Activated CD4-positive, alpha-beta T cell treated with anti-CD3 and anti-CD28 coated beads for 48 hours (primary cell): ENCODE measurements around the gene ERO1B.
"Not testable (repeated sequence)": the region's sequence is repeated elsewhere in the genome, so short reads cannot be mapped to it uniquely, and the experiment has no call there.

Source experiments
- DNase-seq: peaks from one replicate; pipeline ENCODE4 v3.0.0-alpha.2; 2020

ERO1B gene, protein sequence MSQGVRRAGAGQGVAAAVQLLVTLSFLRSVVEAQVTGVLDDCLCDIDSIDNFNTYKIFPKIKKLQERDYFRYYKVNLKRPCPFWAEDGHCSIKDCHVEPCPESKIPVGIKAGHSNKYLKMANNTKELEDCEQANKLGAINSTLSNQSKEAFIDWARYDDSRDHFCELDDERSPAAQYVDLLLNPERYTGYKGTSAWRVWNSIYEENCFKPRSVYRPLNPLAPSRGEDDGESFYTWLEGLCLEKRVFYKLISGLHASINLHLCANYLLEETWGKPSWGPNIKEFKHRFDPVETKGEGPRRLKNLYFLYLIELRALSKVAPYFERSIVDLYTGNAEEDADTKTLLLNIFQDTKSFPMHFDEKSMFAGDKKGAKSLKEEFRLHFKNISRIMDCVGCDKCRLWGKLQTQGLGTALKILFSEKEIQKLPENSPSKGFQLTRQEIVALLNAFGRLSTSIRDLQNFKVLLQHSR

GRCh38 chr1:236281654-236282424 lies at the start of gene ERO1B:
TSS of gene ERO1B (minus strand) at chr1:236281958. CDS start at chr1:236281783, 175 bp downstream.
- peak; percentile 96 for DNase-seq

DNA sequence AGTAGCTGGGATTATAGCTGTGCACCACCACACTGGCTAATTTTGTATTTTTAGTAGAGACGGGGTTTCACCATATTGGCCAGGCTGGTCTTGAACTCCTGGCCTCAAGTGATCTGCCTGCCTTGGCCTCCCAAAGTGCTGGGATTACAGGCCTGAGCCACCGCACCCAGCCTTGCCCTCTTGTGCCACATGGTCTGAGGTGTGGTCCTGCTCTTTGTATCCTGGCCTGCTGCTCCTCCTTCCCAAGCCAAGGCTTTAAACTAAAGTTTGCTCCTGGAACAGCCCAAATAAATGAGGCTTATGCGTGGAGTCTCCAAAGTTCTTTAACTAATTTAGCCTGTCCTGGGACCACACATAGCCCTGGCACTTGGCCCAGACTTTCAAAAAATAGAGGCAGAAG lies 49.7 kb upstream of the ERO1B start:
- DNase-seq: not testable (repeated sequence)

- DNase-seq: no peak
Observed at GRCh38 chr1:236326432-236326831, 44.7 kb upstream of the ERO1B start.

- DNase-seq: no peak
Observed at GRCh38 chr1:236325567-236325966, 43.8 kb upstream of the ERO1B start.

- no peak for DNase-seq
Observed at GRCh38 chr1:236323819-236324411, 42.2 kb upstream of the ERO1B start.

GRCh38 chr1:236322566-236323409 lies 41.0 kb upstream of the ERO1B start:
- DNase-seq: no peak

DNA sequence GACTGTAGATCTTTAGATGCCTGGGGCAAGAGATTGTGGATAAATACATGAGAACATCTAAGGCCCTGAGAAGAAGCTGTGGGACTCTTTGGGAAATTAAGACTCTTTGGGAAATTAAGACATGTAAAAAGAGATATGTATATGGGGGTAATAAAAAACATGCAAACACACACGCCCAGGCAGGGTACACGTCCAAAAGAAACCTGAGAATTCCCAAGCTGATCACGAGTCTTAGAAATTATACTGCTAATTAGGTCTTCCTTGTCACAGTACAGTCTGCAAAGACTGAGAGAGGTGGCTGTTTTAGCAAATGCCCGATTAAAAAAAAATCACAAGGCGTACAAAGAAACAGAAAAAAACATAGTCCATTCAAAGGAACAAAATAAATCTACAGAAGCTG lies 39.3 kb upstream of the ERO1B start:
- no peak for DNase-seq

GRCh38 chr1:236320671-236321070 lies 38.9 kb upstream of the ERO1B start:
- no peak for DNase-seq

- no peak for DNase-seq
Observed at GRCh38 chr1:236320214-236320613, 38.5 kb upstream of the ERO1B start.

DNA sequence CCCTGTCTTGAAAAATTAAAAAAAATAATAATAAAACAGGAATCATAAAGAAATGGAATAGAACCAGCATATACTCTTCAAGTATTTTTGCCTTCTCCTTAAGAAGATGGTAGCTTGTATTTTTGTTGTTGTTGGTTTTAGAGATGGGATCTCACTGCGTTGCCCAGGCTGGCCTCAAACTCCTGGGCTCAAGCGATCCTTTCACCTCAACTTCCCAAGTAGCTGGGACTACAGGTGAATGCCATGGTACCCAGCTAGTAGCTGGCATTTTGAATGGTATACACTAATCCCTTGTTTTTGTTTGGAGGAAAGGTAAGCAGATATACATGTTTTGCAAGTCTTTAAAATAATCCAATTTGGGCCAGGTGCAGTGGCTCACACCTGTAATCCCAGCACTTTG lies 34.7 kb upstream of the ERO1B start:
- DNase-seq: no peak

DNA sequence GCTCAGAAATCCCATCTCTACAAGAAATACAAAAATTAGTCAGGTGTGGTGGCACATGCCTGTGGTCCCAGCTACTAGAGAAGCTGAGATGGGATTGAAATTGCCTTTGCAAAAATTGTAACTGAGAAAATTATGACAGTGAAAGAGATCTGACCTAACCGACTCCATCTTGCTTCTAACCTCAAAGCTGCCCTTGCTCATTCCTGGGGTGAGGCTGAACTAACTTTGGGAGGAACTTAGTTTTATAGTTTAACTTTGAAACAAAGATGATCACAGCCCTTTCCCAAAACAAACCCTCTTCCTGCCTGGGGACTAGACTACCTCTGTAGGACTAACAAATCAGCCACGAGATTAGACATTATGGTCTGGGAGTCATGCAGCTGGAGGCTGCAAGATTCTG lies 33.8 kb upstream of the ERO1B start:
- DNase-seq: no peak

- no peak for DNase-seq
Observed at GRCh38 chr1:236315092-236315491, 33.3 kb upstream of the ERO1B start.

- not testable (repeated sequence) for DNase-seq
Observed at GRCh38 chr1:236314050-236314449, 32.3 kb upstream of the ERO1B start.

DNA sequence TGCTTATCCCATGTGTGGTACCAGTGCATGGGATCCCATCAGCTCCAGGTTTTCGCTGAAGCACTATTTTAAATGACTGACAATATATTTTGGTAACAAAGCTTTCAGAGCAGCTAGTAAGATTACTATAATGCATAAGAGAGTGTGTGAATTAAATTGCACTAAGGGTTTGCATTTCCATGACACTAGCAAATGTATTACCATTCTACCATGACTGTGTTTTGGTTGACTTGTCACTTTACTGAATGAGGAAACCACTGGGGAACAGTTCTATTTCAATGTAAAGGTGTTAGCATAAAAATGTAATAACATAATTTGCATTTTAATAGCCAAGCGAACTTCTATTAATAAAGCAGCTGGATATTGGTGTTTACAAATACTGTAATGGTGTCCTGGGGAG lies 31.7 kb upstream of the ERO1B start:
- DNase-seq: no peak

DNA sequence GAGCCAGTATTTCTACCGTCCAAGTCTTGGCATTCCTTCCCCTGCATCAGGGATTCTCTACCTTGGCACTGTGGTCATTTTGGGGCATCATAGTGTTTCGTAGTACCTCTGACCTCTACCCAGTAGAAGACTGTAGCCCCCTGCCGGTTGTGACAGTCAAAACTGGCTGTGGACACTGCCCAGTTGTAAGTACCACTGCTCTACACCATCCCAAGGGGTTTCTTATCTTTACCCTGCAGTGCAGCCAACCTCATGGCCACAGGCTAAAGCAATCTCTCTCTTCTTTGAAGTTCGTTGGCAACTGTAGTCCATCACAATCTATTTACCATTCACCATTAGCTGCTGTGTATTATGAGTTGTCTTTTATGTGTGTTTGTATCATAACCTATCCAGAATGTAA lies 29.3 kb upstream of the ERO1B start:
- DNase-seq: no peak

DNA sequence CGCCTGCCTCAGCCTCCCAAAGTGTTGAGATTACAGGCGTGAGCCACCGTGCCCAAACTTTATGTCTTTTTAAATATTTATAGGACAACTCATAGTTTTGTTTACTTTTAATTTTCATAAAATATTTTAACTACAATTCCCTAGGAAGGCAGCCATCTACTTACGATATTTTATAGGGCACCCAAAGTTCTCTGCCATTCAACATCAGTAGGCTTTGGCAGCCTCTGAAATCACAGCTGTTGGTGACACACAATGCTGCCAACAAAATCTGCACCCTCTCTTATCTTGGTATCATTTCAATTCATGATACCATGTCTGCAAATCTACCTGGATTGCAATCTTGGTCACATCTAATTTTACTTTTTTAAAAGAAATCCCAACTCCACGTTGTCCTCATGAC lies 27.1 kb upstream of the ERO1B start:
- no peak for DNase-seq

DNA sequence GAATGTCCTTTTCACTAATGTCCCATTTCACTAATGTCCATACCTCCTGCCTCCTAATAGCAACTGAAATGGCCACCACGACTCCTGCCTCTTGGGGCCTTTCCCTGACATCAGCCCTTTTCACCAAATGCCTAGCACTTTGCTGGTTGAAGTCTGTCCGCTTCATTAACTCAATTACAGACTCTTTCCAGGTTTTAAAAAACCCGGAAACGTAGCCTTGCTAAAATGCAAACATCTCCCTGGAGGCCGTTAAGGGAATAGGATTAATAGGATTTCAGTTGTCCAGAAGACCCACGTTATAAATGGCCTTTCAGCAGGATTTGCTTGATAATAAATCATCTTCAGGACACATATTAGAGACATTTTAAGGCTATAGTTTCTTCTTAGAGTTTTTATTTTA lies 25.7 kb upstream of the ERO1B start:
- no peak for DNase-seq

GRCh38 chr1:236304682-236305081 lies 22.9 kb upstream of the ERO1B start:
- DNase-seq: no peak

DNA sequence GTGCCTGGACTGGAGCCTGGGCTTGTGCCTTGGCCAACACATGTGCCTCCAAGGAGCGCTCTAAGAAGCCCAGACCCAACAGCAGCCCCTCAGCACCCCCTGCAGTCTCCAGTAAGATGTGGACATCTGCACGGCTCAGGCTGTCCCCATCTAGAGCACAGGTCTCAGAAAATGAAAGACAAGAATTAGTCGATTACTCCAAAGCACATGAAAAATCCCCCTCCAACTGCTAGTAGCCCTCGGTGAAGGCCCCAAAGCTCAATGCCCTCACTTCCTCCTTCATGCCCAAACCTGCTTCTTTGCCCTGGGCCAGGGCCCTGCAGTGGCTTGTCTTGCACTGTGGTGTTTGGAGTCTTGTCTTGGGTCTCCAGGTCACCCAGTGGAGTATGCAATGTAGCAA lies 21.9 kb upstream of the ERO1B start:
- DNase-seq: peak; percentile 15

DNA sequence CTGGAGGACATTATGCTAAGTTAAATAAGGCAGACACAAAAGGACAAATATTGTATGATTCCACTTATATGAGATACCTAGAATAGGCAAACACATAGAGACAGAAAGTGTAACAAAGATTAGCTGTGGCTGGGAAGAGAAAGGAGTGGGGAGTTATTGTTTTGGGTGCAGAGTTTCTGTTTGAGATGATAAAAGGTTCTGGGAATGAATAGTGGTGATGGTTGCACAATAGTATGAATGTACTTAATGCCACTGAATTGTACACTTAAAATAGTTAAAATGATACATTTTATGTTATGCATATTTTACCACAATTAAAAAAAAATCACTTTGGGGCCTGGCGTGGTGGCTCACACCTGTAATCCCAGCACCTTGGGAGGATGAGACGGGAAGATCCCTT lies 21.2 kb upstream of the ERO1B start:
- no peak for DNase-seq

GRCh38 chr1:236301958-236302335 lies 20.2 kb upstream of the ERO1B start:
- no peak for DNase-seq

- DNase-seq: no peak
Observed at GRCh38 chr1:236301080-236301957, 19.6 kb upstream of the ERO1B start.
